WTC11 (cell line): ENCODE measurements around the gene UNKL. TPM values are rescaled to one million over a fixed set of nuclear protein-coding genes. Genes with fewer than 3 reads are reported as not detected.

Source experiments
- ATAC-seq: fragments of 200-7000 bp; cut with Tn5 transposase; 2 replicates; pipeline ENCODE4 v1.10.0; 2021; ENCODE audit warnings: mild to moderate bottlenecking, moderate library complexity
- CTCF ChIA-PET: fragments of 300-600 bp; sonication (Branson Sonifier 250); formaldehyde crosslinking; loops from one replicate; lab custom pipeline; 2021; ENCODE audit warnings: antibody characterized with exemption; lab: Charles Lee
- POLR2A ChIA-PET: fragments of 350-600 bp; sonication (Branson Sonifier 250); formaldehyde crosslinking; loops from one replicate; lab custom pipeline; 2021; ENCODE audit warnings: antibody characterized with exemption; lab: Charles Lee
- DNase-seq: peaks from one replicate; pipeline ENCODE4 v3.0.0; 2021; ENCODE audit warnings: low spot score
- H3K27ac Mint-ChIP-seq: 2 replicates; pipeline ENCODE4 v1.8.0; 2021; ENCODE audit warnings: mixed read lengths
- H3K27me3 Mint-ChIP-seq: 2 replicates; pipeline ENCODE4 v1.8.0; 2021; ENCODE audit warnings: low read depth, mild to moderate bottlenecking, moderate library complexity, mixed read lengths
- H3K36me3 Mint-ChIP-seq: 2 replicates; pipeline ENCODE4 v1.8.0; 2021; ENCODE audit warnings: mixed read lengths
- H3K4me1 Mint-ChIP-seq: 2 replicates; pipeline ENCODE4 v1.8.0; 2022; ENCODE audit warnings: mixed read lengths
- H3K4me3 Mint-ChIP-seq: 2 replicates; pipeline ENCODE4 v1.8.0; 2021; ENCODE audit warnings: mild to moderate bottlenecking, moderate library complexity, mixed read lengths
- H3K9me3 Mint-ChIP-seq: 2 replicates; pipeline ENCODE4 v1.8.0; 2021; ENCODE audit warnings: mixed read lengths
- ATF1 ChIP-seq: sonication (generic); formaldehyde crosslinking; IDR thresholded peaks from 2 replicates; pipeline ENCODE4 v1.8.1; 2023; ENCODE audit warnings: mild to moderate bottlenecking, moderate library complexity, missing genetic modification reagents
- EMX1 ChIP-seq: fragments of 250-450 bp; sonication (Bioruptor Pico); IDR thresholded peaks from 2 replicates; pipeline ENCODE4 v1.8.0; 2021; ENCODE audit warnings: mild to moderate bottlenecking
- ERG ChIP-seq: fragments of 250-450 bp; sonication (Bioruptor Pico); IDR thresholded peaks from 2 replicates; pipeline ENCODE4 v1.8.0; 2021; ENCODE audit warnings: mild to moderate bottlenecking
- FOXP1 ChIP-seq: sonication (generic); formaldehyde crosslinking; IDR thresholded peaks from 2 replicates; pipeline ENCODE4 v1.8.0; 2022; ENCODE audit warnings: missing genetic modification reagents, mild to moderate bottlenecking, moderate library complexity, borderline replicate concordance
- GTF2I ChIP-seq: fragments of 250-450 bp; sonication (Bioruptor Pico); conservative IDR thresholded peaks from 2 replicates; pipeline ENCODE4 v1.4.0; 2021; ENCODE audit warnings: mild to moderate bottlenecking
- IRF1 ChIP-seq: sonication (generic); formaldehyde crosslinking; IDR thresholded peaks from 2 replicates; pipeline ENCODE4 v1.8.0; 2023; ENCODE audit warnings: missing genetic modification reagents
- OVOL2 ChIP-seq: fragments of 250-450 bp; sonication (Bioruptor Pico); IDR thresholded peaks from 2 replicates; pipeline ENCODE4 v1.9.0; 2021; ENCODE audit warnings: mild to moderate bottlenecking, borderline replicate concordance
- SMAD3 ChIP-seq: sonication (generic); formaldehyde crosslinking; IDR thresholded peaks from 2 replicates; pipeline ENCODE4 v1.8.0; 2022; ENCODE audit warnings: missing genetic modification reagents, mild to moderate bottlenecking, borderline replicate concordance
- SOX15 ChIP-seq: fragments of 250-450 bp; sonication (Bioruptor Pico); IDR thresholded peaks from 2 replicates; pipeline ENCODE4 v1.9.0; 2021; ENCODE audit warnings: mild to moderate bottlenecking
- TCF7 ChIP-seq: sonication (generic); formaldehyde crosslinking; IDR thresholded peaks from 2 replicates; pipeline ENCODE4 v1.8.0; 2022; ENCODE audit warnings: mild to moderate bottlenecking, low read depth, missing genetic modification reagents, moderate library complexity
- USF2 ChIP-seq: sonication (generic); formaldehyde crosslinking; IDR thresholded peaks from 2 replicates; pipeline ENCODE4 v1.8.1; 2023; ENCODE audit warnings: mild to moderate bottlenecking, missing genetic modification reagents, moderate library complexity
- ZBTB43 ChIP-seq: sonication (generic); formaldehyde crosslinking; IDR thresholded peaks from 2 replicates; pipeline ENCODE4 v1.8.1; 2023; ENCODE audit warnings: mild to moderate bottlenecking, missing genetic modification reagents
- ZNF263 ChIP-seq: sonication (generic); formaldehyde crosslinking; IDR thresholded peaks from 2 replicates; pipeline ENCODE4 v1.8.1; 2022; ENCODE audit warnings: low read depth, mild to moderate bottlenecking, moderate library complexity, missing genetic modification reagents
- ZNF317 ChIP-seq: sonication (generic); formaldehyde crosslinking; IDR thresholded peaks from 2 replicates; pipeline ENCODE4 v1.8.1; 2023; ENCODE audit warnings: low read depth, mild to moderate bottlenecking, moderate library complexity, missing genetic modification reagents, borderline replicate concordance
- ZNF416 ChIP-seq: fragments of 250-450 bp; sonication (Bioruptor Pico); IDR thresholded peaks from 2 replicates; pipeline ENCODE4 v1.9.0; 2021; ENCODE audit warnings: mild to moderate bottlenecking, inconsistent platforms
- total RNA-seq: library from RNA; stranded (reverse); gene quantifications from 3 replicates; pipeline ENCODE4 v1.2.3, GENCODE V29; 2021
- TF ChIP-seq, protein P1 (sequence below): fragments of 250-450 bp; sonication (Bioruptor Pico); IDR thresholded peaks from 2 replicates; pipeline ENCODE4 v1.9.0; 2021; ENCODE audit warnings: mild to moderate bottlenecking
- TF ChIP-seq, protein P2 (sequence below): sonication (generic); formaldehyde crosslinking; IDR thresholded peaks from 2 replicates; pipeline ENCODE4 v1.8.1; 2023; ENCODE audit warnings: mild to moderate bottlenecking, missing genetic modification reagents
- TF ChIP-seq, protein P3 (sequence below): fragments of 200-600 bp; IDR thresholded peaks from 2 replicates; pipeline ENCODE4 v1.8.0; 2022; ENCODE audit warnings: antibody characterized with exemption

UNKL gene
- total RNA-seq, 1 experiment from 2014 or later, result 53.3 TPM

GRCh38 chr16:1325261-1325660, 89.2 kb downstream of the UNKL start (continued):
- no peak for TF ChIP-seq IRF1 (CRISPR knock-in tag)

DNA sequence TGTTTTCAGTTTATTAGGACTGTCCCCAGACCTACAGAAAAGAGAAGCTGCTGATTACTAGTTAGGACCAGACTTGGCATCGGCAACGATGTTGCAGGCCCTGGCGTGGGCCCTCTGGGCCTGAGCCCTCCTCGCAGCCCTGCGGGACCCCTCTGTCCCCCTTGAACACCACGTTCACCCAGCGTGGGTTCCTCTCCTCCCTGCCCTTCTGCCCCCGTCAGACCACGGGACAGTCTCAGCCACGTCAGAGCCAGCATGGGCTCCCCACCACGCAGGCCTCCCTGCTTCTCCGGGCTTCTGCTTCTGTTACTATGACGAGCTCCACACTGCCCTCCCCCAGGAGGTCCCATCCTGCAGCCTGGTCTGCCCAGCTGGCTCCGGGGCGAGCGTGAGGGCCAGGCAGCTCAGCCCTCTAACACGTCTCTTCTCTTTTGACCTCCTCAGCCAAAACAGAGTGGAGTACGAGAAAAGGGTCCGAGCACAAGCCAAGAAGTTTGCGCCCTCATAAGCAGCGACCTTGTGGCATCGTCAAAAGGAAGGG, 90.1 kb downstream of the UNKL start:
- DNase-seq, result no peak
- H3K4me1 Mint-ChIP-seq, result peaks cover 5% of the 10 kb centered on the region; the same call in 1 of the 2 replicates
- peaks cover 28% of the 10 kb centered on the region for H3K36me3 Mint-ChIP-seq
- no peak for TF ChIP-seq SOX15 (CRISPR knock-in tag)
- TF ChIP-seq, protein P1, sequence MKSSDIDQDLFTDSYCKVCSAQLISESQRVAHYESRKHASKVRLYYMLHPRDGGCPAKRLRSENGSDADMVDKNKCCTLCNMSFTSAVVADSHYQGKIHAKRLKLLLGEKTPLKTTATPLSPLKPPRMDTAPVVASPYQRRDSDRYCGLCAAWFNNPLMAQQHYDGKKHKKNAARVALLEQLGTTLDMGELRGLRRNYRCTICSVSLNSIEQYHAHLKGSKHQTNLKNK (CRISPR knock-in tag), result no peak
- no peak for TF ChIP-seq OVOL2
- no peak for TF ChIP-seq FOXP1 (CRISPR knock-in tag)
- TF ChIP-seq EMX1 (CRISPR knock-in tag), result no peak
- TF ChIP-seq ZNF263 (CRISPR knock-in tag), result no peak
- TF ChIP-seq ZNF317, result no peak
- TF ChIP-seq IRF1 (CRISPR knock-in tag), result no peak
- no peak for TF ChIP-seq USF2 (CRISPR knock-in tag)
- TF ChIP-seq, protein P2, sequence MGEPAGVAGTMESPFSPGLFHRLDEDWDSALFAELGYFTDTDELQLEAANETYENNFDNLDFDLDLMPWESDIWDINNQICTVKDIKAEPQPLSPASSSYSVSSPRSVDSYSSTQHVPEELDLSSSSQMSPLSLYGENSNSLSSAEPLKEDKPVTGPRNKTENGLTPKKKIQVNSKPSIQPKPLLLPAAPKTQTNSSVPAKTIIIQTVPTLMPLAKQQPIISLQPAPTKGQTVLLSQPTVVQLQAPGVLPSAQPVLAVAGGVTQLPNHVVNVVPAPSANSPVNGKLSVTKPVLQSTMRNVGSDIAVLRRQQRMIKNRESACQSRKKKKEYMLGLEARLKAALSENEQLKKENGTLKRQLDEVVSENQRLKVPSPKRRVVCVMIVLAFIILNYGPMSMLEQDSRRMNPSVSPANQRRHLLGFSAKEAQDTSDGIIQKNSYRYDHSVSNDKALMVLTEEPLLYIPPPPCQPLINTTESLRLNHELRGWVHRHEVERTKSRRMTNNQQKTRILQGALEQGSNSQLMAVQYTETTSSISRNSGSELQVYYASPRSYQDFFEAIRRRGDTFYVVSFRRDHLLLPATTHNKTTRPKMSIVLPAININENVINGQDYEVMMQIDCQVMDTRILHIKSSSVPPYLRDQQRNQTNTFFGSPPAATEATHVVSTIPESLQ (CRISPR knock-in tag), result no peak
- TF ChIP-seq ZNF416, result no peak
- TF ChIP-seq ERG (CRISPR knock-in tag), result no peak
- ChIA-PET CTCF (interaction anchor here (0.7 to 3.3 kb wide), 3 partner anchors 15 to 35 kb away, joined by 3 to 15 read pairs (median 5); partner anchors contain the start of gene UBE2I), POLR2A (no interaction called here)
- ATAC-seq, result no peak; the same call in 1 of the 2 replicates
- no peaks in the 10 kb centered on the region for H3K9me3 Mint-ChIP-seq
- no peak overlapping the region; the same call in none of the 2 replicates for H3K27ac Mint-ChIP-seq
- no peaks in the 10 kb centered on the region for H3K27me3 Mint-ChIP-seq
- H3K4me3 Mint-ChIP-seq, result no peak overlapping the region

- no peak overlapping the region; the same call in 1 of the 2 replicates for H3K27ac Mint-ChIP-seq
- ChIA-PET CTCF (interaction anchor here (0.7 to 1.1 kb wide), 2 partner anchors 14 to 34 kb away, joined by 3 to 5 read pairs; partner anchors contain the start of gene UBE2I), POLR2A (no interaction called here)
- no peak overlapping the region for H3K4me3 Mint-ChIP-seq
- DNase-seq, result no peak
- H3K36me3 Mint-ChIP-seq, result peaks cover 36% of the 10 kb centered on the region
- no peaks in the 10 kb centered on the region for H3K9me3 Mint-ChIP-seq
- H3K4me1 Mint-ChIP-seq, result peaks cover 5% of the 10 kb centered on the region; the same call in 1 of the 2 replicates
- H3K27me3 Mint-ChIP-seq, result no peaks in the 10 kb centered on the region
- no peak for ATAC-seq
- TF ChIP-seq SMAD3 (CRISPR knock-in tag), result no peak
- no peak for TF ChIP-seq ZNF416
- TF ChIP-seq TCF7 (CRISPR knock-in tag), result no peak
- TF ChIP-seq GTF2I (CRISPR knock-in tag), result no peak
- TF ChIP-seq, protein P3, sequence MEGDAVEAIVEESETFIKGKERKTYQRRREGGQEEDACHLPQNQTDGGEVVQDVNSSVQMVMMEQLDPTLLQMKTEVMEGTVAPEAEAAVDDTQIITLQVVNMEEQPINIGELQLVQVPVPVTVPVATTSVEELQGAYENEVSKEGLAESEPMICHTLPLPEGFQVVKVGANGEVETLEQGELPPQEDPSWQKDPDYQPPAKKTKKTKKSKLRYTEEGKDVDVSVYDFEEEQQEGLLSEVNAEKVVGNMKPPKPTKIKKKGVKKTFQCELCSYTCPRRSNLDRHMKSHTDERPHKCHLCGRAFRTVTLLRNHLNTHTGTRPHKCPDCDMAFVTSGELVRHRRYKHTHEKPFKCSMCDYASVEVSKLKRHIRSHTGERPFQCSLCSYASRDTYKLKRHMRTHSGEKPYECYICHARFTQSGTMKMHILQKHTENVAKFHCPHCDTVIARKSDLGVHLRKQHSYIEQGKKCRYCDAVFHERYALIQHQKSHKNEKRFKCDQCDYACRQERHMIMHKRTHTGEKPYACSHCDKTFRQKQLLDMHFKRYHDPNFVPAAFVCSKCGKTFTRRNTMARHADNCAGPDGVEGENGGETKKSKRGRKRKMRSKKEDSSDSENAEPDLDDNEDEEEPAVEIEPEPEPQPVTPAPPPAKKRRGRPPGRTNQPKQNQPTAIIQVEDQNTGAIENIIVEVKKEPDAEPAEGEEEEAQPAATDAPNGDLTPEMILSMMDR, result no peak
- TF ChIP-seq ATF1, result no peak
- TF ChIP-seq ZBTB43 (CRISPR knock-in tag), result no peak
- TF ChIP-seq, protein P2 (CRISPR knock-in tag), result no peak
- TF ChIP-seq ZNF263 (CRISPR knock-in tag), result no peak
Measured at GRCh38 chr16:1323296-1324239, 90.9 kb downstream of the UNKL start.
